IPS-15b (cell line): ENCODE measurements around the gene TMEM120B.

Experiments used
- H3K27me3 ChIP-seq: one replicate; pipeline ENCODE4 v1.6.1; 2013; ENCODE audit warnings: low read length; ENCODE audit not compliant: control insufficient read depth, insufficient read depth
- H3K36me3 ChIP-seq: one replicate; pipeline ENCODE4 v1.6.1; 2013; ENCODE audit warnings: low read length; ENCODE audit not compliant: control insufficient read depth, insufficient read depth
- H3K4me1 ChIP-seq: one replicate; pipeline ENCODE4 v1.6.1; 2013; ENCODE audit warnings: mild to moderate bottlenecking, low read length; ENCODE audit not compliant: control insufficient read depth, insufficient read depth
- H3K4me3 ChIP-seq: one replicate; pipeline ENCODE4 v1.5.1; 2013; ENCODE audit warnings: low read depth, low read length
- H3K9ac ChIP-seq: one replicate; pipeline ENCODE4 v1.6.1; 2013; ENCODE audit warnings: low read depth, mild to moderate bottlenecking, low read length
- H3K9me3 ChIP-seq: one replicate; pipeline ENCODE4 v1.6.1; 2013; ENCODE audit warnings: mild to moderate bottlenecking, low read length; ENCODE audit not compliant: control insufficient read depth, insufficient read depth

Gene TMEM120B

DNA sequence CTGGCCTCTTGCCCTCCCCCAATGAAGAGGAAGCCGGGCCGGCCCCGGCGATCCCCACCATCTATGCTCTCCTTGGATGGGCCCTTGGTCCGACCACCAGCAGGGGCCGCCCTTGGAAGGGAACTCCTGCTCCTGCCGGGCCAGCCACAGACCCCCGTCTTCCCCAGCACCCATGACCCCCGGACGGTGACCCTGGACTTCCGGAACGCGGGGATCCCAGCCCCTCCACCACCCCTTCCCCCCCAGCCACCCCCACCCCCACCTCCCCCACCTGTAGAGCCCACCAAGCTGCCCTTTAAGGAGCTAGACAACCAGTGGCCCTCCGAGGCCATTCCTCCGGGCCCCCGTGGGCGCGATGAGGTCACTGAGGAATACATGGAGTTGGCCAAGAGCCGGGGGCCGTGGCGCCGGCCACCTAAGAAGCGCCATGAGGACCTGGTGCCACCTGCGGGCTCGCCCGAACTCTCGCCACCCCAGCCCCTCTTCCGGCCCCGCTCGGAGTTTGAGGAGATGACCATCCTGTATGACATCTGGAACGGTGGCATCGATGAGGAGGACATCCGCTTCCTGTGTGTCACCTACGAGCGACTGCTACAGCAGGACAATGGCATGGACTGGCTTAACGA is 110.7 kb downstream of the TMEM120B start:
- Histone ChIP-seq H3K4me1 (no peaks in the 10 kb centered on the region), H3K9ac (no peak overlapping the region), H3K27me3 (no peaks in the 10 kb centered on the region), H3K36me3 (peaks cover 56% of the 10 kb centered on the region), H3K4me3 (no peak overlapping the region), H3K9me3 (no peaks in the 10 kb centered on the region)

DNA sequence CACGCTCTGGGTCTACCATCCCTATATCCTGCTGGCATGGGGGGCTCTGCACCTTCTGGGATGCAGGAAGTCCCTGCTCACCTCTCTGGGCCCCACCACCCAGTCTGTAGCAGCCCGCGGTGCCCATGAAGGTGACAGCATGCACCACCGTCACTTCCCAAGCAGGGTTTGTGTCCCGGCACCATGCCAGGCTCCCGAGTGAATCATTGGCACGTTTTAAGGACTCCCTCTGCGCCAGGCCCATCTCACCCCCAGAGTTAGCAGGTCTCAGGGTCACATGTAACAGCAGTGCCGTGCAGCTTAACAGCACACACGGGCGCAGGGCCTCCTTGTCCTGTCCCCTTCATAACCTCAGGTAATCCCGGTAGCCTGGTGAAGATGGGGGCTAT is 111.2 kb downstream of the TMEM120B start:
- no peaks in the 10 kb centered on the region for H3K4me1 ChIP-seq
- H3K4me3 ChIP-seq: no peak overlapping the region
- H3K27me3 ChIP-seq: no peaks in the 10 kb centered on the region
- no peaks in the 10 kb centered on the region for H3K9me3 ChIP-seq
- peaks cover 57% of the 10 kb centered on the region for H3K36me3 ChIP-seq
- no peak overlapping the region for H3K9ac ChIP-seq

DNA sequence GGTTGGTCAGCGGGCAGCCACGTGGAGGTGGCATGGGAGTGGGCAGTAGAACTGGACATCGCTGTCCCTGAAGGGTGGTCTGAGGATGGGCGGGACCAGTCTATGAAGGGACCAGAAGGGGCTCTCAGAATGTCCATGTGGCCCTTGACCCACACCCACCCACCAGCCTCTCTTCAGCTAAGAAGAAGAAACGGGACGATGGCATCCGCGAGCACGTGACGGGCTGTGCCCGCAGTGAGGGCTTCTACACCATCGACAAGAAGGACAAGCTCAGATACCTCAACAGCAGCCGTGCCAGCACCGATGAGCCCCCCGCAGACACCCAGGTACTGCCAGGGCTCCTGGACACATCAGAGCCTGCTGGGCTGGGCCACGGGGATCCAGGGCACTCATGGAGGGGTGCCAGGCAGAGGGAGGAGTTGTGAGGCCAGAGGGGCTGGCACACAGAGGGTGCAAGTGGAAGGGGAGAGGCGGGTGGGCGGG is 112.5 kb downstream of the TMEM120B start:
- H3K9ac ChIP-seq: no peak overlapping the region
- H3K4me1 ChIP-seq: no peaks in the 10 kb centered on the region
- no peaks in the 10 kb centered on the region for H3K27me3 ChIP-seq
- no peak overlapping the region for H3K4me3 ChIP-seq
- H3K9me3 ChIP-seq: no peaks in the 10 kb centered on the region
- peaks cover 49% of the 10 kb centered on the region for H3K36me3 ChIP-seq

DNA sequence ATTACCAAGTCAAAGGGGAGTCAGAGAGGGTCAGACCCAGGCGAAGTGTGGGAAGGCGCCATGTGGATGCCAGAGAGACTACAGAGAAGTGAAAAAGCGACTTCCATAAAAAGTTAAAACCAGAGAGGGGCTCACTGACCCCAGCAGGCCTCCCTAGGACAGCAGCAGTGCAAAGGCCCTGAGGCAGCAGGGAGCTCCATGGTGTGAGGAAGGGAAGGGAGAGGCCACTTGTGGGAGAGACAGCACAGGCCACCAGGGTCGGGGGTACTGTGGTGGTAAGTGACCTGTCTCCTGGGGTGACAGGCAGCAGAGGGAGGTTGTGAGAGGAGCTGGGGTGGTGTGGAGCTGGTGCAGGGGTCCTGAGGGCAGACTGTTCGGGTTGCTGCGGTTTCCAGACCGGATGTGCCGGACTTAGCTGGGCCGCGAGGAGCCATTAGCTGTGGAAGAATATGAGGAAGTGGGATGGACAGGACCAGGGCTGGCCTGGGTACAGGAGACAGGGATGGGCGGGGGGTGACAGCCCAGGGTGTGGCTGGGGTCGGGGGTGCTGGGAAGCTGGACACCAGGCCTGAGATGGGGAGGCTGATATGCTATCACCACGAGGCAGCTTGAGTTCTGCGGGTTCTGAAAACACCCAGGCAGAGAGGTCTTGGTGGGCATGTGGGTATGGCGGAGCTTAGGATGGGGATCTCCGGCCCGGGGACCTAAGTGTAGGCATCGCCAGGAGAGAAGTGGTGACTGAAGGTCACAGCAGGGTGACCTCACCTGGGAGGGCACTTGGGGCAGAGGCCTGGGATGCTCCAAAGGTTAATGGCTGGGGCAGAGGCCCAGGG is 114.0 kb downstream of the TMEM120B start:
- Histone ChIP-seq H3K4me3 (no peak overlapping the region), H3K36me3 (peaks cover 55% of the 10 kb centered on the region), H3K9me3 (no peaks in the 10 kb centered on the region), H3K4me1 (no peaks in the 10 kb centered on the region), H3K9ac (no peak overlapping the region), H3K27me3 (no peaks in the 10 kb centered on the region)

DNA sequence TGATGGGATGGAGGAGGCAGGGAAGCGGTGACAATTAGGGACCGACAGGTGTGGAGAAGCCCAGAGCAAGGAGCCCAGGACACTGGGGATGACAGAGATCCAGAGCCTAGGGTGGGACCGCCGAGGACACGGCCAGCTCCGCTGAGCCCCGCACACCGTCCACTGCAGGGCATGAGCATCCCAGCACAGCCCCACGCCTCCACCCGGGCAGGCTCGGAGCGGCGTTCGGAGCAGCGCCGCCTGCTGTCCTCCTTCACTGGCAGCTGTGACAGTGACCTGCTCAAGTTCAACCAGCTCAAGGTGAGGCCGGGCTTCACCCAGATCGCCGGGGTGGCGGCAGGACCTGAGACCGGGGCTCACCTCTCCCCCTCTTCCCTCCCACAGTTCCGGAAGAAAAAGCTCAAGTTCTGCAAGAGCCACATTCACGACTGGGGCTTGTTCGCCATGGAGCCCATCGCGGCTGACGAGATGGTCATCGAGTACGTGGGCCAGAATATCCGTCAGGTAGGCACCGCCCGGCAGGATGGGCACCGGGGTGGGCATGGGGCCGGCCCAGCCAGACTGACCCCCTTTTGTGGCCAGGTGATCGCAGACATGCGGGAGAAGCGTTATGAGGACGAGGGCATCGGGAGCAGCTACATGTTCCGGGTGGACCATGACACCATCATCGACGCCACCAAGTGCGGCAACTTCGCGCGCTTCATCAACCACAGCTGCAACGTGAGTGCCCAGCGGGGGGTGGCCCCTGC is 115.0 kb downstream of the TMEM120B start:
- Histone ChIP-seq H3K9ac (no peak overlapping the region), H3K4me3 (no peak overlapping the region), H3K27me3 (no peaks in the 10 kb centered on the region), H3K4me1 (no peaks in the 10 kb centered on the region), H3K36me3 (peaks cover 47% of the 10 kb centered on the region), H3K9me3 (no peaks in the 10 kb centered on the region)

DNA sequence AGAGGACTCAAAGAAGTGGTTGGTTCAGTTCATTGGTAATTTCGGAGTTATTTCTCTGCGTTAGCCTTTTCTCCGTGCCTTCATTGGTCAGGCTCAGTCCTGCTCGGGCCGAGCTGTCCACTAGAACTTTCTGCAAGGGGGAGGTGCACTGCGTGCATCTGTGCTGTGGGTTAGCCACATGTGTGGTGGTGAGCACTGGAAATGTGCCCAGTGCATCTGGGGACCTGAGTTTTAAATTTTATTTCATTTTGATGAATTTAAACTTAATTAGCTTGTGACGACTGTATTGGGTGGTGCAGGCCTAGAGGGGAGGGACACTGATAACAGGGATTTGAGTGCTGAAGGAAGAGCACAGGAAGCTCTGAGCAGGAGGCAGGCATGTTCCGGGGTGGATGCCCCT is 115.8 kb downstream of the TMEM120B start:
- H3K4me3 ChIP-seq: no peak overlapping the region
- H3K27me3 ChIP-seq: no peaks in the 10 kb centered on the region
- peaks cover 42% of the 10 kb centered on the region for H3K36me3 ChIP-seq
- H3K9ac ChIP-seq: no peak overlapping the region
- no peaks in the 10 kb centered on the region for H3K9me3 ChIP-seq
- no peaks in the 10 kb centered on the region for H3K4me1 ChIP-seq

DNA sequence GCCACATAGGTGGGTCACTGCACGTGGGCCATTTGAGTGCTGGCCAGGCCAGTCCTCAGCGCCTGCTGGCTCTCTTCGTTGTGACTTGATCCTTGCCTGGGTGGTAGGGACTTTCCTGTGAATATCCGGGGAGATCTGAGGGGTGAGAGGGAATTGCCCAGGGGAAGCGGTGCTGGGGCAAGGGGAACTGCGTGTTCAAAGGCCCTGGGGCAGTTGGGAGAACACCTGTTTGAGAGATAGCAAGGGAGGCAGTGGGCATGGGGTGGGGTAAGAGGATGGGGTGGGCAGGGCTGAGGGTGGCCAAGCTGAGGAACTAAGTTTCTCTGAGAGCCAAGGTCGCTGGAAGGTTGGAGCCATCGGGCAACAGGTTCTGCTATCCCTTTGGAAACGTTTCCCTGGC is 116.3 kb downstream of the TMEM120B start:
- Histone ChIP-seq H3K9ac (no peak overlapping the region), H3K36me3 (peaks cover 37% of the 10 kb centered on the region), H3K27me3 (no peaks in the 10 kb centered on the region), H3K9me3 (no peaks in the 10 kb centered on the region), H3K4me1 (no peaks in the 10 kb centered on the region), H3K4me3 (no peak overlapping the region)

DNA sequence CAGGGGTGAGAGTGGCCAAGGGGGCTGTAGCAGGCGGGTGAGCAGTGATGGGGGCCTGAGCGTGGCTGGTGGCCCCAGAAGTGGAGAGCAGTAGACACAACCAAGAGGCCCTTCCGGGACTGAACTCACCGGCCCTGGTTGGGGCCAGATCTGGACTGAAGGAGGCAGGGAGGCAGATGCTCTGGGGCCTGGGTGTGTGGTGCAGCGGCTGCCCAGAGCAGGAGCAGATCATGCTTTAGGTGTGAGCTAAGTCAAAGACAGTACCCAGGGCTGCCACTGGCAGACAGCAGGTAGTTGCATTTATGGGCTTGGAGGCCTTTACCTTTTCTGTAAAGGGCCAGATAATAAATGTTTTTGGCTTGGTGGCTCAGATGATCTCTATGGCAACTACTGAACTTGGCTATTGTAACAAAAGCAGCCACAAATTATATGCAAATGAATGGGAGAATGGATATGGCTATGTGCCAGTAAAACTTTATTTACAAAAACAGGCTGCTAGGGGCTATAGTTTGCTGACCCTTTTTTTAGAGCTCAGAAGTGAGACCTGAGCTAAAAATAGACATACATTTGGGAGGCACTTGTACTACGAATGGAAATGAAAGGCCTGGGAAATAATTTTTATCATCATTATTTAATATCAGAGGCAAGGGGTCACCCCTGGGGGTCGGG is 116.8 kb downstream of the TMEM120B start:
- no peak overlapping the region for H3K9ac ChIP-seq
- H3K4me3 ChIP-seq: no peak overlapping the region
- H3K9me3 ChIP-seq: no peaks in the 10 kb centered on the region
- no peaks in the 10 kb centered on the region for H3K4me1 ChIP-seq
- peaks cover 36% of the 10 kb centered on the region for H3K36me3 ChIP-seq
- H3K27me3 ChIP-seq: no peaks in the 10 kb centered on the region

DNA sequence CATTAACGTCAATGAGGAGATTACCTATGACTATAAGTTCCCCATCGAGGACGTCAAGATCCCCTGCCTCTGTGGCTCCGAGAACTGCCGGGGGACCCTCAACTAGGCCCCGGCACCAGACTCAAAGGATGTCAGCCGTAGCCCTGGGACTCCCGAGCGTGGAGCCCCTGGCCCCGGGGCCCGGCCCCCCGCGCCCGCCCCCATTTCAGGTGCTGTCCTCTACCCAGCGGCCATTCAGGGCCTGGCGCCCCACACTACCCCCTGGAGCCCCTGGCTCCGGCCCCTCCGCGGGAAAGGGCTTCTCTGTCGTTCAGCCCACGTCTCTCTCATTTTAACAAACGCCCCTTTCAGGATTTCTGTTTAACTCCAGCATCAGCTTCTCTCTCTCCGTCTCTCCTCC is 117.6 kb downstream of the TMEM120B start:
- Histone ChIP-seq H3K4me3 (no peak overlapping the region), H3K27me3 (no peaks in the 10 kb centered on the region), H3K36me3 (peaks cover 32% of the 10 kb centered on the region)

DNA sequence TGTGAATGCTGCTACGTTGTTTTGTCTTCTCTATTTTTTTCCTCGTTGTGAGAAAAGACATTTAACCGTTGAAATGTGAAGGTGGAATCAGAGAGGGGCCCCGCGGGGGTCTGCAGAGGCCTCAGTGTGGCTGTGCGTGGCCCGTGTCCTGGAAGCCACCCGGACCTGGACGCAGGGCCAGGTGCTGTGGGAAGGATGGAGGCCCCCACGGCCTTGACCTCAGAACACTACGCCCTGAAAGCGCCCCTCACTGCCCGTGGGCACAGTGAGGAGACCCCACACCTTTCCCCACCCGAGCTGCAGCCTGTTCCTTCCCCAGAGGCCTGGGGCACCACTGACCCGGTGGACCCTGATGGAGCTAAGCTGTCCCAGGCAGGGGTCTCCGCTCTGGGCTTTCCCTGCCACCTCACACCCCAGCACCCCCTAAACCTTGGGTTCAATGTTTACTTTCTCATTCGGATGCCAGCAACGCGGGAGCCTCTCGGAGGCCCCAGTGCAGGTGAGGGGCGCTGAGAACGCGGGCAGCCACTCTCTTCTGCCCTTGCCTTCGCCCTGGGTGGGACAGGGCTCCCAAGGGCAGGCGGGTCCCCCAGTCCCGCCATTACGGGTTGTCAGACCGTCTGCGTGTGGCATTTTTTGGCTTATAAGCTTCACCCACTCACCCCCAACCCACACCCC is 118.2 kb downstream of the TMEM120B start:
- H3K27me3 ChIP-seq: no peaks in the 10 kb centered on the region
- H3K4me1 ChIP-seq: no peaks in the 10 kb centered on the region
- H3K9me3 ChIP-seq: no peaks in the 10 kb centered on the region
- peaks cover 32% of the 10 kb centered on the region for H3K36me3 ChIP-seq
- H3K9ac ChIP-seq: no peak overlapping the region
- H3K4me3 ChIP-seq: no peak overlapping the region

More for the DNA sequence above, 117.6 kb downstream of the TMEM120B start:
- Histone ChIP-seq H3K9ac (no peak overlapping the region), H3K9me3 (no peaks in the 10 kb centered on the region), H3K4me1 (no peaks in the 10 kb centered on the region)
